ENCODE measurements around the gene PTPRN2. TPM values are rescaled to one million over a fixed set of nuclear protein-coding genes. Genes with fewer than 3 reads are reported as not detected.
"Not testable (repeated sequence)": the region's sequence is repeated elsewhere in the genome, so short reads cannot be mapped to it uniquely, and the experiment has no call there.

The PTPRN2 gene
- total RNA-seq, 1 donor from 2014 or later = 7.8 TPM

DNA sequence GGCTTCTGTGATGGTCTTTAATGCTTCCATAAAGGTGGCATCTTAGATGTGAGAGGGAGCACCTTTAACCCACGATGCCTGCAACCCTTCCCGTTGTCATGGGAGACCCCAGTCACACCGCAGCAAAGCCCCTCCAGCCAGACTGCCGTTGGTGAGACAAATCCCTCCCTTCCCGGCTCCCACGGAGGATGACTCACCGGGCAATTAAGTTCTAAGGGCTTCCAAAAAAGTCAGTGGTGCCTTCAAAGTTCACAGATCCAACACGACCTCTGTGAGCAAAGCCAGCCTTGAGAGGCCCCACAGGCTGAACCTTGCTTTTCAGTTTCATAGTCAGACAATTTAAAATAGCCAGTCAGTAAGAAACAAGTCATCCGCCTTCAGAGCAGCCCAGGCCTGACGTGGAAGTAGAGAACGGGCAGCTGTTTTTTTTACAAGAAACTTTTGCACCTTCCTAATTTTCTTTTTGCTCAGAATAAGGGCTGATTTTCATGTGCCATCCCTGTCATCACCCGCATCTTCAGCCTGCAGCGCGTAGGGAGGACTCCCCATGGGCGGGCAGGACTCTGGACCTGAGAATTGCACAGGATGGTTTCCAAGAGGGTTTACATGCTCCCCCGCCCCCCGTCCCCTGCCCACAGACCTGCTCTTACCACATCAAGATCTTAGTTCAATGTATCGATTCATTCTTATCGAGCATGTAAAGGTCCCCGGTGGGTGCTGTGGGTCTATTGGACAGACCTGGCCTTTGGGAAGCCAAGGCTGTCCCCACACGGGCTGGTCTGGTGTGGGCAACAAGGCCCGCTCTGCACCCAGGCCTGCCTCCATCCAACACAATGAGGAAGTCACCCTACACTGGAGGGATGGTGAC is 916.9 kb downstream of the PTPRN2 start:
- DNase-seq (ENCODE audit: low spot score) = no peak

DNA sequence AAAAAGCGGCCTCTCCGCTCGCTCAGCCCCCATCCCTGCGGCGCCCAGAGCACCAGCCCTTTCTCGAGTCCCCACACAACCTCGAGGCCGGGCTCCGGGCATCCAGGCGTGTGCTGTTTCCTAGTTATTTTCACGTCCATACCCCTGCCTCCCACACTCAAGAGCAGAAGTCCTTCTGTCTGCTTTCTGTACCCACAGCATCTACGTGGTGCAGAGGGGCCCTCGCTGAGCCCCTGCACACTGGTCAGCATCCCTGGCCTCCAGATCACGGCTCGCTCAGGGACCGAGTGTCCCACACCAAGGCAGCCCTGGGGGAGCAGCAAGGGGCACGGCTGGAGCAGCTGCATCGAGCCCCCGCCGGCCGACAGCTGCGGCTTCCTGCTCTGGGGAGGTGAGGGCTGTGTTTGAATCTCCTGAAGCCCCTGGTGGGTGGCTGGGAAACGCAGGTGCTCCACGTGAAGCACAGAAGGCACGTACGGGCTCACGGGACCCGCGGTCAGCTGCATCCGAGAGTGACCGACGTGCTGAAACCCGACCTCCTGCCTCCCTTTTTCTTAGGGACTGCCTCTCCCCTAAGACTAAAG is 917.8 kb downstream of the PTPRN2 start:
- no peak for DNase-seq (ENCODE audit: low spot score)

DNA sequence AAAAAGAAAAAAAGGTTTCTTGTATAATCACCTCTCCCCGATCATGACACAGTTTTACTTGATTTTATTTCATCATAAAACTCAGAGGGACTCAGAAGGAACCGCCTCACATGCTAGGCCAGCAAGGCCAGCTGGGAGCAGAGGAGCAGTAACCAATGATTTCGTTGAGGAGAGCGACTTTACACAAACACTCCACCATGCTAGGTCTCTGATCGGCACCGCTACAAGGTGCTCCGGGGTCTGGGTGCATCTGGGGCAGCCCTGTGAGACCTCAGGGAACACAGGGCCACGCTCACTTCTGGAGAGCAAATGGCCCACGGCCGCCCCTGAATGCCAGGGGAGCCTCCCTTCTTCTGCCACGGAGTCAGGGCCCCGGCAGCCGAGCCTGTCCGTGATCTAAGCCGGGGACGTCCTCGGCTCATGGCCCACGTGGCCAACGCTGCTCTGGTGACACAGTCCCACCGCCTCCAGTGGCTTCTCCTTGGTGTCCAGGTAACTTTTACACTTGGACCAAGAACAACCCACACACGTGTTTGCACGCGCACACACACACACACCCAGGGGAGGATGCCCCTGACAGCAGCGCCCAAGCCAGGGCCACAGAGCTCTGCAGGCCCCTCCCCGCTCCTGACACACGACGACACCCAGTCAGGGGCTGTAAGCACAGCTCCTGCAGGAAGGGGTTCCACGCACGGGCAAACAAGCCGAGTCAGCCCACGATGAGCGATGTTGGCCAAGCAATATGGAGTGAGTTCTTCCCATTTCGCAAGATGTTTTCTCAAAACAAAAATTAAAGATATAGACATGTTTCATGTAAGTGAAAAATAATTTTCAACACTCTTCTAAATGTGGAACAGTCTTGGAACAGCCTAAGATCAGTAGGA is 918.5 kb downstream of the PTPRN2 start:
- no peak for DNase-seq (ENCODE audit: low spot score)

DNA sequence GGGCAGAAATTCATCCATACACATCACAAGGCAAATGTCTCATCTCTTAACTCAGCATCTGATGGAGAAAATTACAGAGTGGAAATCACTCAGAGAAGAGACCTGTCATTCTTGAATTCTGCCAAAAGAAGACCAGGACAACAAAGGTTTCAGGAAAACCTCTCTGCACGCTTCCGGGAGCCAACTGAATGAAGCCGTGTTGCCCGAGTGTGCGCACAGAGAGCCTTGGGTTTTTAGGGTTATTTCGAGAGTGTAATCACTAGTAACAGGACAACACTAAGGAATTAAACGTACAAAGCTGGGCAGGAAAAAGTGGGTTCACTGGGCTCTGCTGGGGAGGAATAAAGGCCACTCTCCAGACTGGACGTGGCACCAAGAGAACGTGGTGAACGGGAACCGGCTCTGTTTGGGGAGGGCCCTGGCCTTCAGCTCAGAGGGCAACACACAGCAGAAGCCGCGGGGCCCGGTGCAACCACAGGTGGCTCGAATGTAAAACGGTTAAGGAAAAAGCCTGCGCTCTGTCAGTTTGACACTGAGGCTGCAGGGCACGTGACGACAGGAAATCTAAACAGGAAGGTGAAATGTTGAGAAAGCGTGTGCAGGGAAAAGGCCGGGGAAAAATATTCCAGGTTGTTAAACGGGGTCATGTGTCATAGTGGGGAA is 919.3 kb downstream of the PTPRN2 start:
- DNase-seq (ENCODE audit: low spot score) = no peak

DNA sequence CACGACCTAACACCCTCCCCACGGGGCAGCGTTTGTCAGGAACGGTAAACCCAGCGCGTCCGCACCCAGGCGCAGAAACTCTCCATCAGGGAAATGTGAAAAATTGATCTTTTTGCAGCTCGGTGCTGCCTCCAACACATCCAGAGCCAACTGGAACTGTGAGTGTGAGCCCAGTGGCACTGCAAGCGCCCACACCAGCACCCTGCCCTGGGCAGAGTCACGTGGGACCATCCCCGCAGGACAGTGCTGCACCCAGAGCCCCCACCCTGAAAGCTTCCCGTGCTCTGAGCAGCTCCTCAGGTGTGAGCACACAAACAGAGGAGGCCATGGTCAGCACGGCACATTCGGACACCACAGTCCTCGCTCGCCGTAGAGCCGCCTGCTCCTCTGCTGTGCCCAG is 919.9 kb downstream of the PTPRN2 start:
- DNase-seq (ENCODE audit: low spot score) = no peak

DNA sequence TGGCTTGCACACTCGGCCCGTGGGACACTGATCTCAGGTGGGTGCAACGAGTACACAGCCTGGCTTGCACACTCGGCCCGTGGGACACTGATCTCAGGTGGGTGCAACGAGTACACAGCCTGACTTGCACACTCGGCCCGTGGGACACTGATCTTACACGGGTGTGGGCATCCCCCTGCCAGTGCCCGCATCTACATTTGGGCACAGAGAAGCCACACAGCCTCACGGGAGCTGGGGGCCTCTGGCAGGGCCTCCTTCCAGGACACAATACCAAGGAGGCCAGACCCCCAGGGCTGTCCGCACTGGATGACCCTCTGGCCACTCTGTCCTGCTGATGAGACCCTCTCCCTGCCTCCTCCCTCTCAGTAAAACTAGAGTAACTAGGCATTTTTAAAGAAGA is 920.4 kb downstream of the PTPRN2 start:
- no peak for DNase-seq (ENCODE audit: low spot score)

DNA sequence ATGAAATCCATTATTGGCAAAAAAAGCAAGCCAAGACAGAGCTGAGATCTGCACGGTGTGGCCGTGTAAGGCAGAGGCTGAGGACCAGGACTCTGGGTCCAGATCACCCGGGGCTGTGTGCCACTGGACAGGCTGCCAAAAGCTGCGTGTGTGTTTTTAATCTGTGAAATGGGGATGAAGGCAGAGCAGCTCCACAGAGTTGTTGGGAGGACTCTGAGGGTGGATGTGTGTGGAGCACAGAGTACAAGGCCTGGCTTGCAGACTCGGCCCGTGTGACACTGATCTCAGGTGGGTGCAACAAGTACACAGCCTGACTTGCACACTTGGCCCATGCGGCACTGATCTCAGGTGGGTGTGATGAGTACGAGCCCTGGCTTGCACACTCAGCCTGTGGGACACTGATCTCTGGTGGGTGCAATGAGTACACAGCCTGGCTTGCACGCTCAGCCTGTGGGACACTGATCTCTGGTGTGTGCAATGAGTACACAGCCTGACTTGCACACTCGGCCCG is 921.0 kb downstream of the PTPRN2 start:
- no peak for DNase-seq (ENCODE audit: low spot score)

DNA sequence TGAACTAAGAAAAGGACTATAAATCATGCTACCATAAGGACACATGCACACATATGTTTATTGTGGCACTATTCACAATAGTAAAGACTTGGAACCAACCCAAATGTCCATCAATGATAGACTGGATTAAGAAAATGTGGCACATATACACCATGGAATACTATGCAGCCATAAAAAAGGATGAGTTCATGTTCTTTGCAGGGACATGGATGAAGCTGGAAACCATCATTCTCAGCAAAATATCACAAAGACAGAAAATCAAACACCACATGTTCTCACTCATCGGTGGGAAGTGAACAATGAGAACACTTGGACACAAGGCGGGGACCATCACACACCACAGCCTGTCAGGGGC is 922.0 kb downstream of the PTPRN2 start:
- DNase-seq (ENCODE audit: low spot score) = not testable (repeated sequence)

DNA sequence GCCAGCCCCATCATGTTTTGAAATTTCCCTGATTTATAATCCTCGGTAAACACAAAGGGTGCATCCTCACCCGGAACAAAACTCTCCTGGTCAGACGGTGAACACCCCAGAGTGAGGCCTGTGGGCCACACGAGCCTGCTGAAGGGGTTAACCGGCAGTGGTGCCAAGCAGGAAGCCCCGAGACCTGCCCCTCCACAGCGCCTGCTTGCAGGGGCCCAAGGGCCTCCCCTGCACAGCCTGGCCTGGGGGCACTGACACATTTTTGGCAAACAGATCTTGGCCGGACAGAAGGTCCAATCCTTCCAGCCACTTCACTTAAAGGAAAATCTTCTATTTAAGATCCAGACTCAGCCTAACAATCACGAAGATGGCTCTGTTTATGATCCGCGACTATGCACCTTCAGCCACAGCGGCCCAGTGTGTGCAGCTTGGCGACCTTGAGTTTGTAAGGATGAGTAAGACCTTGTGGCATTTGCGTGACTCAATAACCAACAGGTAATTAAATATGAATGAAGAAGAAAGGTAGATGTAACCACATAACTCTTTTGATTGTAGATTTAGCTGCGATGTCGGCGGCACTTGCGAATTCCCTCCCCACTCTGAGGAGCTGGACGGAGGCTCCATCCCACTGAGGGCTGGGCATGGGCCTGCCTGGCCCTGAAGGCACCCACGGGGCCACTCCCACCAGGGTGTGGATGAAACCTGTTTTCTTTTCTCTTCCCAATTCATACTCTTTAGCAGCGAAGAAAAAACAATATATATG is 922.6 kb downstream of the PTPRN2 start:
- no peak for DNase-seq (ENCODE audit: low spot score)

DNA sequence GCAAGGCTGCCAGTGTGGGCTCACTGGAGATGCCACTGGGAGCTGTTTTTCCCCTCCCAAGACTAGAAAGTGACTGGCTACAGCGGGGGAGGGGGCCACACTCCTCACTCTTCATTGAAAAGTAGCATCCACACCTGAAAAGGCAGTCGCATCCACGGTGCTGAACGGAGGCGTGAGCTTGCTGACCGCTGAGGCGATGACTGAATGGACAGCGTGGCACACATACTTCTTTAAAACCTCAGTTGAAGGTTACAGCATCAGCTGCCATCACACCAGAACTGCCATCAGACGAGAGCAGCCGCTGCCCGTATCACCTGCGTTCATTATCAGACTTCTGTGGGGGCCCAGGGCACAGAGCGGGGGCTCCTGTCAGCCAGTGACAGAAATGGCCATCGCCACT is 923.6 kb downstream of the PTPRN2 start:
- DNase-seq (ENCODE audit: low spot score) = no peak

DNA sequence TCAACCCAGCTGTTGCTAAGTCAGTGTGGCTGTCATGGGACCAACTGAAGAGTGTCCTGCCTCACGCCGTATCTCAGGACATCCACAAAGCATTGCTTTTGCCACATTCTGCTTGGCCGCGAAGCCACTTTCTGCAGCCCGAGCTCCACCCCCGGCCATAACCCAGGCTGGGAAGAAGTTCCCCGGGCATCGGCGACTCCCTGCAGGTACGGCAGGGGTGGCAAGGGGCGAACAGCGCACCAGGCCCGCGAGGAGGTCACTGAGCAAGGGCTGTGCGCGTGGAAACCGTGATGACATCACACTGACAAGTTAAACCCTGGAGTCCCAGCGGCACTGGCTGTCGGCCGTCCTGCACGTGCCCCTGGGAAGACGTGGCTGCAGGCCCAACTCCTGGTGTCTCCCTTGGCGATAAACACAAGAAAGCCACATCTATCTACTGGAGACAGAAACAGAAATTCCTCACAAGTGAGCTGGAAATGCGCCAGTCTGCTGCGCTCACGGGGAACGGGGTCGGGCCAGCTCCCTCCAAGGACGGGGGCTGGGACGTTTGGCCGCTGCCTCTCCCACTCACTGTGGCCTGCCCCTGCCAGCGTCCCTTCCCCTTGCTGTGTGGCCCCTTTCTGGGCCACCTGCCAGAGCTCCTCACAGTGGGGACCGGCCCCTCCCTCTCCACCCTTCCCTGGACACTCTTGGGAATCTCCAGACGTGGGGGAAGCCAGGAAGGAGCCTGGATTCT is 924.5 kb downstream of the PTPRN2 start:
- no peak for DNase-seq (ENCODE audit: low spot score)

DNA sequence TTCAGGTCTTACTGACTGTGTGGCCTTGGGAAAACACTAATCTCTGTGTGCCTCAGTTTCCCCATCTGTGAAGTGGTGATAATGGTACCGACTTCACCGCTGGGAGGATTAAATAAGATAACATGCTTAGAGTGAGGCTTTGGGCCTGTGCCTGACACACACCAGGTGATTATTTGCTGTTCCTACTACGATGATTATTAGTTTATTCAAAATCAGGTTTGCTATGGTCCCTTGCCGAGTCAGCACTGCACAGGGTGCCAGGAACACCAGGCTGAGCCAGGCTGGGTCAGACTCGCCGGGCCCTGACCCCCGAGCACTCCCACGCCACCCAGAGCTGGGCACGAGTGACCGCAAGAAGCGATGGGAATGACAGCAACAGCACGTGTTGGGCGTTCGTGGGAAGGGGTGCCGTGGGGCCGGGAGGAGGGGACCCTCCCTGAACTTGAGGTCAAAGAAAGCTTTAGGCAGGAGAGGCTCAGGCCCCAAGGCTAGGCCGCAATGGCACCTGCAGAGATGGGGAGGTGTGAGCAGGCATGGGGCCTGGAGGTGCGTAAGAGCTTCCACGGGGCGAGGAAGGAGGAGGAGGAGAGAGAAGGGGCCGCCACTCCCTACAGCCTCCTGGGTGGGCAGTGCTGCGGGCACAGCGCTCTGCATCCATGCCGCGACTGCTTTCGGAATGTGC is 925.4 kb downstream of the PTPRN2 start:
- no peak for DNase-seq (ENCODE audit: low spot score)

DNA sequence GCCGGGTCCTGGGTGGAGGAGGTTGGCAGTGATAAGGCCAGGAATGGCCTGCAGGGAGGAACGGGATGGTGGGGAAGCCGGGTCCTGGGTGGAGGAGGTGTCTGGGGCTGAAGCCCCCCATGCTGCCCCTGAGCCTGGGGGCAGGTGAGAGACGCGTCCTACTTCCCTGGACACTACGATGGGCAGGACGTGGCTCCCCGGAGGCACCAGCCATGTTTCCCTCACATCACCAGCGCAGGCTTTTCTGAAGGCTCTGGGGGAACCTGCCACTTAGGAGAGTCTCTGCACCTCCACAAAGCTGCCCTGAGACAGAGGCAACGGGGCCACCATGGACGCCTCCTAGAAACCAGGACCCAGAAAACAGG is 926.0 kb downstream of the PTPRN2 start:
- no peak for DNase-seq (ENCODE audit: low spot score)

DNA sequence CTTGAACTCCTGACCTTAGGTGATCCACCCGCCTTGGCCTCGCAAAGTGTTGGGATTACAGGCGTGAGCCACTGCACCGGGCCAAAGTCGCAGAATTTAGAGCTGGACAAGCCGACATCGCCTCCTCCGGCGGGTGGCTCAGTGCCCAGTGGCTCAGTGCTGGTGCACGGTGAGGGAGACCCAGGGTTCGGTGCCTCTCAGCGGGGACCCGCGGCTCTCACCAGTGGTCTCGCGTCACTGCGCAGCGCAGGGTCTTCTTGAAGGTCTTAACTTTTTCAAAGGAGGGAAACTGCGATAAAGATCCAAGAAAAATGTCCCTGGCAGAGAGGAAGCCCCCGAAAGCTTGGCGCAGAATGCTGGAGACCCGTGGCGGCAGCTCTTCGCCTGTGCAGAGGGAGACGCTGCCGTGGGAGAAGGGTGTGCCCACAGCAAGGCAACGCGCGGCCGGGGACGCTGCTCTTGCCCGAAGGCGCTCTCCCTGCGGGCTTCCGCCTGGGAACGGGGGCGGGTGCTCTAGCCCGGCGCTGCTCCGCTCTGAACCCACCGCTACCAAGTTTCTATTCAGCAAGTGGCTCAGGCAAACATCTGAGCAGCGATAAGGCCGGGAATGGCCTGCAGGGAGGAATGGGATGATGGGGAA is 926.5 kb downstream of the PTPRN2 start:
- no peak for DNase-seq (ENCODE audit: low spot score)

DNA sequence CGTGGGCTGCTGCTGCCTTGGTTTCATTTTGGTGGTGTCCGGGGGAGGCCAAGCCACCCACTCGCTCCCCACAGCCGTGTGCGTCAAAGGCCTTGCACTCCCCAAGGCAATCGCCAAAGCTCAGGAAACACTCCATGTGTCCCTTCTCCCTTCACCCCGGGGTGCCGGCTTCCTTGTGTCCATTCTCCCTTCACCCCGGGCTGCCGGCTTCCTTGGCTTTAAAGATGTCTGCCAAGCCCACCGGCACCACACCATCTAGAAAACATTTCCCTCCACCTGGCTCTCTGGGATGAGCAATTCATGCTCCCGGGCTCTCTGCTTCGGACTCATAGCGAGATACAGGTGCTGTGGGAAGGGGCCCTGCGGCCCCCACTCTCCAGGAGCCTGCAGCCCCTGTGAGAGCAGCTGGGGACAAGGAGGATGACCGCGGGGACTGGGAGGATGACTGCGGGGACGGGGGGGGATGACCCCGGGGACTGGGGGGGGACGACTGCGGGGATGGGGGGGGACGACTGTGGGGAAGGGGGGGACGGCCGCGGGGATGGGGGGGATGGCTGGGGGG is 928.7 kb downstream of the PTPRN2 start:
- DNase-seq (ENCODE audit: low spot score) = no peak

DNA sequence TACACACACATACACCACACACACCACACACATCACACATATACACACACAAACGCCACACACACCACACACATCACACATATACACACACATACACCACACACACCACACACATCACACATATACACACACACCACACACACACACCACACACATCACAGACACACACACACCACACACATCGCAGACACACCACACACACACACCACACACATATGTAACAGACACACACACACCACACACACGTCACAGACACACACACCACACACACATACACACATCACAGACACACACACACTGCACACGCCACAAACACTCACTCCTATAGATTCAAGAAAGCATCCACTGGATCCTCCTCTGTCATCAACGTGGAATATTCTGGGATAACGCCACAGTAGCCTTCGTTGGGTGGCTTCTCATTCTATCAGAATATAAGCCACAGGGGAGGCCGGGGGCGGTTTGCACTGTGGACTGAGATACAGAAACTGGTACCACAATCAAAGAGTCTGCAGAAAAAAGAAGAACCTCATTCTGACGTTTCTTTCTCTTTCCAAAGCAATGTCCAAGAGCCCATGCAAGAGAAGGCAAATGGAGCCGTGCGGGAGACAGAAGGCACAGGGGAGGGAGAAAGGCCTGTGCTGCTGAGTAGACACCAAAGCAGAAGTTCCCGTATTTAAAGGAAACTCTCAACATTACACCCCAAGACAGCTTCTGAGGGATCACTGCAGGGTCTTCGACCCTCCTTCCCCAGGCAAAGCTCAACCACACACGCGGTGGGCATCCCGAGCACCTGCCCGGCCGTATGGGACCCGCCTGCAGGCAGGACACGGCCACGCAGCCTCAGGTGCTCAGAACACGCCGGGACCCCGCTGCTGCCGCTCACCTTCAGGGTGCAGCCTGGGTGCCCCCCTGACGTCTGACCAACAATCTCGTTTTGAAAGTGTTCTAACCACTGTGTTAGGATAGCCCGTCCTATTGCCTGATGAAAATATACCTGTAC is 929.6 kb downstream of the PTPRN2 start:
- DNase-seq (ENCODE audit: low spot score) = no peak

DNA sequence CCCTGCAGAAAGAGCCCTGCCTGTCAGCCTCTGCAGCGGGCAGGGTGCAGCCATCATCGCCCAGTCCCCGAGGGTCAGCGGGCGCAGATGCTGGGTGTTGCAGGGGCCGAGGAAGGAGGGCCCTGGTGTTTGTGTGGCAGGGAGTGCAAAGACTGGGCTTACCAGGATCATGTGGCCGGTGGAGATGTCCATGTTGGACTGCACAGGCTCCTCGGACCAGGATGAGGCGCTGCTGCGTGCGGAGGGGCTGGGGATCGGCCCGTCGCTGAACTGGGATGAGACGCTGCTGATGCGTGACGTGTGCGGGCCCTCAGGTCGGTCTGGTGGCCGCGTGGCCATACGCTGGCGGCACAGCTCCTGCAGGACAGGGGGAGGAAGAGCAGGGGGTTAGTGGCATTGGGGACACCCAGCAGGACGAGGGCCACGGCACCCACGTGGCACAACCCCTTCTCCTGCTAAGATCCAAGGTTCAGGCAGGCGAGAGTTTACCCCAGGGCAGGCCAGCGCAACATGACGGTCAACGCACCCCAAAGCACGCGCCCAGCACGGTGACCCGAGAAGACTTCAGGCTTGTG is 931.3 kb downstream of the PTPRN2 start:
- no peak for DNase-seq (ENCODE audit: low spot score)
